Measurements from ENCODE around the gene CD9.
A peak's percentile ranks its signal among the peaks of the same experiment; 100 is the strongest.
"Not testable (repeated sequence)": the region's sequence is repeated elsewhere in the genome, so short reads cannot be mapped to it uniquely, and the experiment has no call there.

CD9 gene

GRCh38 chr12:6208130-6208529, 7.9 kb downstream of the CD9 start:
- peaks cover 100% of the 10 kb centered on the region for H3K4me1 ChIP-seq (ENCODE audit: insufficient read depth, low read length, severe bottlenecking)

GRCh38 chr12:6209428-6209827, 9.2 kb downstream of the CD9 start:
- H2AFZ ChIP-seq (ENCODE audit: low read length); H3K36me3 ChIP-seq (ENCODE audit: insufficient read depth, low read length); H3K9me2 ChIP-seq (ENCODE audit: low read depth, low read length); H3K4me2 ChIP-seq (ENCODE audit: low read length); H3K79me2 ChIP-seq (ENCODE audit: insufficient read depth, low read length); H4K20me1 ChIP-seq (ENCODE audit: insufficient read depth, low read length); H3K9ac ChIP-seq (ENCODE audit: low read length); H3K9me3 ChIP-seq (ENCODE audit: low read length); H3K27me3 ChIP-seq (ENCODE audit: insufficient read depth, low read length); H3F3A ChIP-seq (ENCODE audit: insufficient read depth, low read length); H3K4me3 ChIP-seq (ENCODE audit: low read depth, low read length, poor library complexity, severe bottlenecking): not testable (repeated sequence)
- H3K4me1 ChIP-seq (ENCODE audit: insufficient read depth, low read length, severe bottlenecking): peaks cover 100% of the 10 kb centered on the region
- H3K27ac ChIP-seq (ENCODE audit: low read depth, low read length, poor library complexity, severe bottlenecking): peak overlapping the region; percentile 91

More at GRCh38 chr12:6208130-6208529, 7.9 kb downstream of the CD9 start:
- Histone ChIP-seq H3K36me3 (ENCODE audit: insufficient read depth, low read length) (no peaks in the 10 kb centered on the region), H3K9ac (ENCODE audit: low read length) (no peak overlapping the region), H3K27me3 (ENCODE audit: insufficient read depth, low read length) (no peaks in the 10 kb centered on the region), H2AFZ (ENCODE audit: low read length) (no peak overlapping the region), H3K4me2 (ENCODE audit: low read length) (no peak overlapping the region), H3K27ac (ENCODE audit: low read depth, low read length, poor library complexity, severe bottlenecking) (peak overlapping the region; percentile 91), H3K9me2 (ENCODE audit: low read depth, low read length) (no peaks in the 10 kb centered on the region), H4K20me1 (ENCODE audit: insufficient read depth, low read length) (no peaks in the 10 kb centered on the region), H3K79me2 (ENCODE audit: insufficient read depth, low read length) (0 out of 2 replicates have a peak, but pooled peaks cover 1% of the 10 kb centered on the region), H3K4me3 (ENCODE audit: low read depth, low read length, poor library complexity, severe bottlenecking) (no peak overlapping the region), H3F3A (ENCODE audit: insufficient read depth, low read length) (no peaks in the 10 kb centered on the region), H3K9me3 (ENCODE audit: low read length) (no peaks in the 10 kb centered on the region)
- TF ChIP-seq CTCF (IDR thresholded peaks at IDR 0.05; ENCODE audit: low read length) (no peak), EZH2 (IDR thresholded peaks at IDR 0.05; ENCODE audit: borderline replicate concordance, low read length) (no peak)

- Histone ChIP-seq H2AFZ (ENCODE audit: low read length) (no peak overlapping the region), H3K27me3 (ENCODE audit: insufficient read depth, low read length) (no peaks in the 10 kb centered on the region), H3K4me3 (ENCODE audit: low read depth, low read length, poor library complexity, severe bottlenecking) (no peak overlapping the region), H3K79me2 (ENCODE audit: insufficient read depth, low read length) (peaks cover 3% of the 10 kb centered on the region), H4K20me1 (ENCODE audit: insufficient read depth, low read length) (no peaks in the 10 kb centered on the region), H3K9me2 (ENCODE audit: low read depth, low read length) (no peaks in the 10 kb centered on the region), H3K9ac (ENCODE audit: low read length) (peak overlapping the region; percentile 27; the same call in 1 of the 2 replicates), H3K4me1 (ENCODE audit: insufficient read depth, low read length, severe bottlenecking) (peaks cover 100% of the 10 kb centered on the region), H3K27ac (ENCODE audit: low read depth, low read length, poor library complexity, severe bottlenecking) (peak overlapping the region; percentile 91), H3K9me3 (ENCODE audit: low read length) (no peaks in the 10 kb centered on the region), H3F3A (ENCODE audit: insufficient read depth, low read length) (no peaks in the 10 kb centered on the region), H3K36me3 (ENCODE audit: insufficient read depth, low read length) (peaks cover 2% of the 10 kb centered on the region; the same call in 1 of the 2 replicates), H3K4me2 (ENCODE audit: low read length) (peak overlapping the region; percentile 21; the same call in 1 of the 2 replicates)
- TF ChIP-seq EZH2 (IDR thresholded peaks at IDR 0.05; ENCODE audit: borderline replicate concordance, low read length) (no peak), CTCF (IDR thresholded peaks at IDR 0.05; ENCODE audit: low read length) (no peak)
Measured at GRCh38 chr12:6211421-6211869, 11.2 kb downstream of the CD9 start.

GRCh38 chr12:6212086-6212485, 11.9 kb downstream of the CD9 start:
- peaks cover 6% of the 10 kb centered on the region for H3K79me2 ChIP-seq (ENCODE audit: insufficient read depth, low read length)
- no peak overlapping the region for H2AFZ ChIP-seq (ENCODE audit: low read length)
- H3K4me1 ChIP-seq (ENCODE audit: insufficient read depth, low read length, severe bottlenecking): peaks cover 100% of the 10 kb centered on the region
- peak overlapping the region; percentile 91 for H3K27ac ChIP-seq (ENCODE audit: low read depth, low read length, poor library complexity, severe bottlenecking)
- H3K9ac ChIP-seq (ENCODE audit: low read length): peak overlapping the region; percentile 27; the same call in 1 of the 2 replicates
- no peak for TF ChIP-seq CTCF (IDR thresholded peaks at IDR 0.05; ENCODE audit: low read length)
- no peak for TF ChIP-seq EZH2 (IDR thresholded peaks at IDR 0.05; ENCODE audit: borderline replicate concordance, low read length)
- no peaks in the 10 kb centered on the region for H3F3A ChIP-seq (ENCODE audit: insufficient read depth, low read length)
- H3K27me3 ChIP-seq (ENCODE audit: insufficient read depth, low read length): no peaks in the 10 kb centered on the region
- H3K4me2 ChIP-seq (ENCODE audit: low read length): peak overlapping the region; percentile 25; the same call in 1 of the 2 replicates
- H3K9me3 ChIP-seq (ENCODE audit: low read length): no peaks in the 10 kb centered on the region
- no peaks in the 10 kb centered on the region for H3K9me2 ChIP-seq (ENCODE audit: low read depth, low read length)
- H4K20me1 ChIP-seq (ENCODE audit: insufficient read depth, low read length): no peaks in the 10 kb centered on the region
- peaks cover 6% of the 10 kb centered on the region; the same call in 1 of the 2 replicates for H3K36me3 ChIP-seq (ENCODE audit: insufficient read depth, low read length)
- no peak overlapping the region for H3K4me3 ChIP-seq (ENCODE audit: low read depth, low read length, poor library complexity, severe bottlenecking)

Measured in OCI-LY1 (cell line).